IPS-11a (cell line): Measurements from ENCODE around the gene TPST1.
"Not testable (repeated sequence)": the region's sequence is repeated elsewhere in the genome, so short reads cannot be mapped to it uniquely, and the experiment has no call there.

Experiments
- H3K4me3 ChIP-seq: one replicate; pipeline ENCODE4 v1.5.1; 2013; ENCODE audit warnings: low read depth, low read length, control low read depth

TPST1 gene

GRCh38 chr7:66187905-66188304 is 17.2 kb upstream of the TPST1 start:
- no peak overlapping the region for H3K4me3 ChIP-seq

- no peak overlapping the region for H3K4me3 ChIP-seq
Measured at GRCh38 chr7:66188645-66189044, 16.5 kb upstream of the TPST1 start.

- H3K4me3 ChIP-seq, result no peak overlapping the region
Measured at GRCh38 chr7:66189695-66190503, 15.2 kb upstream of the TPST1 start.

GRCh38 chr7:66190504-66190857 is 14.7 kb upstream of the TPST1 start:
- no peak overlapping the region for H3K4me3 ChIP-seq

GRCh38 chr7:66193146-66193725 is 11.9 kb upstream of the TPST1 start:
- no peak overlapping the region for H3K4me3 ChIP-seq

- no peak overlapping the region for H3K4me3 ChIP-seq
Measured at GRCh38 chr7:66198469-66198868, 6.7 kb upstream of the TPST1 start.

- H3K4me3 ChIP-seq, result no peak overlapping the region
Measured at GRCh38 chr7:66198956-66199355, 6.2 kb upstream of the TPST1 start.

- H3K4me3 ChIP-seq, result no peak overlapping the region
Measured at GRCh38 chr7:66202441-66202840, 2.7 kb upstream of the TPST1 start.

- H3K4me3 ChIP-seq, result peak overlapping the region; percentile 86
Measured at GRCh38 chr7:66205741-66206090, 582 bp downstream of the TPST1 start.

- H3K4me3 ChIP-seq, result peak overlapping the region; percentile 86
Measured at GRCh38 chr7:66206119-66206933, 1.2 kb downstream of the TPST1 start.

- H3K4me3 ChIP-seq, result no peak overlapping the region
Measured at GRCh38 chr7:66206934-66207240, 1.8 kb downstream of the TPST1 start.

GRCh38 chr7:66207540-66207939 is 2.4 kb downstream of the TPST1 start:
- H3K4me3 ChIP-seq, result no peak overlapping the region

GRCh38 chr7:66211429-66211828 is 6.3 kb downstream of the TPST1 start:
- no peak overlapping the region for H3K4me3 ChIP-seq

- no peak overlapping the region for H3K4me3 ChIP-seq
Measured at GRCh38 chr7:66213637-66214036, 8.5 kb downstream of the TPST1 start.

- no peak overlapping the region for H3K4me3 ChIP-seq
Measured at GRCh38 chr7:66216687-66217086, 11.6 kb downstream of the TPST1 start.

- no peak overlapping the region for H3K4me3 ChIP-seq
Measured at GRCh38 chr7:66219805-66220204, 14.7 kb downstream of the TPST1 start.

GRCh38 chr7:66221442-66221841 is 16.3 kb downstream of the TPST1 start:
- H3K4me3 ChIP-seq, result no peak overlapping the region

- H3K4me3 ChIP-seq, result no peak overlapping the region
Measured at GRCh38 chr7:66227808-66228207, 22.7 kb downstream of the TPST1 start.

- not testable (repeated sequence) for H3K4me3 ChIP-seq
Measured at GRCh38 chr7:66231326-66232216, 26.4 kb downstream of the TPST1 start.

- no peak overlapping the region for H3K4me3 ChIP-seq
Measured at GRCh38 chr7:66233638-66234037, 28.5 kb downstream of the TPST1 start.

- H3K4me3 ChIP-seq, result no peak overlapping the region
Measured at GRCh38 chr7:66236713-66237303, 31.7 kb downstream of the TPST1 start.
